ENCODE data around the gene FAHD2A.
"Not testable (repeated sequence)": the region's sequence is repeated elsewhere in the genome, so short reads cannot be mapped to it uniquely, and the experiment has no call there.

Gene FAHD2A

GRCh38 chr2:95402370-95403203, at the start of gene FAHD2A:
FAHD2A (plus strand) TSS chr2:95402708; CDS start chr2:95405559, 2,851 bp downstream.
- DNase-seq, result peak; percentile 97

GRCh38 chr2:95353055-95353575, 49.4 kb upstream of the FAHD2A start:
- no peak for DNase-seq

GRCh38 chr2:95353613-95354468, 48.7 kb upstream of the FAHD2A start:
- no peak for DNase-seq

- no peak for DNase-seq
These were observed 48.0 kb upstream of the FAHD2A start for GRCh38 chr2:95354469-95354901.

GRCh38 chr2:95354925-95355324, 47.6 kb upstream of the FAHD2A start:
- no peak for DNase-seq

- DNase-seq, result not testable (repeated sequence)
These were observed 47.0 kb upstream of the FAHD2A start for GRCh38 chr2:95355486-95355885.

- no peak for DNase-seq
These were observed 45.4 kb upstream of the FAHD2A start for GRCh38 chr2:95356821-95357700.

GRCh38 chr2:95357717-95358280, 44.7 kb upstream of the FAHD2A start:
- DNase-seq, result no peak

- DNase-seq, result no peak
These were observed 43.5 kb upstream of the FAHD2A start for GRCh38 chr2:95359031-95359430.

- no peak for DNase-seq
These were observed 43.0 kb upstream of the FAHD2A start for GRCh38 chr2:95359501-95359930.

- DNase-seq, result no peak
These were observed 41.1 kb upstream of the FAHD2A start for GRCh38 chr2:95361216-95361980.

GRCh38 chr2:95362486-95362885, 40.0 kb upstream of the FAHD2A start:
- DNase-seq, result no peak

- no peak for DNase-seq
These were observed 36.0 kb upstream of the FAHD2A start for GRCh38 chr2:95366514-95366913.

- DNase-seq, result no peak
These were observed 30.2 kb upstream of the FAHD2A start for GRCh38 chr2:95372216-95372829.

- no peak for DNase-seq
These were observed 29.7 kb upstream of the FAHD2A start for GRCh38 chr2:95372845-95373244.

GRCh38 chr2:95374029-95374428, 28.5 kb upstream of the FAHD2A start:
- no peak for DNase-seq

GRCh38 chr2:95374451-95374920, 28.0 kb upstream of the FAHD2A start:
- DNase-seq, result no peak

- DNase-seq, result no peak
These were observed 27.5 kb upstream of the FAHD2A start for GRCh38 chr2:95374921-95375471.

GRCh38 chr2:95375532-95376150, 26.9 kb upstream of the FAHD2A start:
- no peak for DNase-seq

Measured in hematopoietic multipotent progenitor cell treated with erythropoietin and hydrocortisone succinate and interleukin-3 and kit ligand, for 6 days (in vitro differentiated cells).